ENCODE measurements around the gene RNF125.
"Not testable (repeated sequence)": the region's sequence is repeated elsewhere in the genome, so short reads cannot be mapped to it uniquely, and the experiment has no call there.

Gene RNF125

DNA sequence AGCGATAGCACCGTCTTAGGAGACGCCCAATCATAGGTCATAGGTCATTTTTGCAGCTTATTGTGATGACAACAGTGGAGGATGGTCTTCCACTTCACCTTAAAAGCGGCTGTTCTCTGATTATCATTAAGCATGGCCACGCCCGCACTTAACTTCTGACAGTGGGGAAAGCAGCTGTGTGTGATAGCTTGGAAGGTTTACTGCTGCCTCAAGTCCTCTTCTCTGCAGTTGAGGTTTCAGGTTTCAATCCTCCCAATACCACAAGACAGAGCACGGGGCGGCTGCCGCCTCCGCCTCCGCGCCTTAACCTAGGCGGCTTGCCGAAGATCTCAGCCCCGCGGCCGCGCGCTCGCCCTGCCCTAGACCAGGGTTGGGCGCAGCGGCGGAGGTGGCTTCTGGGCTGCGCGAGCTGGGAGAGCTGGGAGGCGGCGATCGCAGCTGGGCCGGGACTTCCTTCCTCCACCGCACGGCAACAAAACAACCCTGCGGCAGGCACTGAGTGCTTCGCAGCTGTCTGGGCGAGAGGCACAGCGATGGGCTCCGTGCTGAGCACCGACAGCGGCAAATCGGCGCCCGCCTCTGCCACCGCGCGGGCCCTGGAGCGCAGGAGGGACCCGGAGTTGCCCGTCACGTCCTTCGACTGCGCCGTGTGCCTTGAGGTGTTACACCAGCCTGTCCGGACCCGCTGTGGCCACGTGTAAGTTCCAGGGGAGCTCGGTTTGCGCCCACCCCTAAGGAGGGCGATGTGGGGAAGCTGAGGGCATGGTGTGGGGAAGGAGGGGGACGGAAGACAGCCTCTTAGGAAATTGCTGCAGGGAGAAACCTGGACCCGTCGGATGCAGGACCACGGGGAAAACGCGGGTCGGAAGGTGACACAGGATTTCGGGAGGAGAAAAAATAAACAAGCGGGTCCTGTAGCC lies at the start of gene RNF125:
Gene RNF125, plus strand, starts transcription at position 495 of the 920 bp plus-strand sequence. Its CDS starts 39 bp downstream, at position 534.
- peak; percentile 77 for DNase-seq (ENCODE audit: low spot score)

DNA sequence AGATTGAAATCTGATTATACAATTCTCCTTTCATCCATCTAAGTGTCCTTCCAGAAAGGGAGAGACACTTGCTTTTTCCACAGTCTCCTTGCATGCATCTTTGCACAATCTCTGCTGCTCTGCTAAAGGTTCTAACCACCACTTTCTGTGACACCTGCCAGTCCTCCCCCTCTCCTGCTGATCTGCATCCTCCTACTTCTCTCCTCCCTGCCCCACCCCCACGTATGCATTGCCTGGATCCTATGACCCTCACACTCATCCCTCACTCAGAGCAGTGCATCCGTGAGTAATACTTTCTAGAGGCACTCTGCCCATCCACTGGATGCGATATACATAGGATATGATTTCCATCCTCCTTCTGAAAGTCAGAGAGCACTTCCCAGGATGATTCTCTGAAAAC lies 48.0 kb upstream of the RNF125 start:
- no peak for DNase-seq (ENCODE audit: low spot score)

DNA sequence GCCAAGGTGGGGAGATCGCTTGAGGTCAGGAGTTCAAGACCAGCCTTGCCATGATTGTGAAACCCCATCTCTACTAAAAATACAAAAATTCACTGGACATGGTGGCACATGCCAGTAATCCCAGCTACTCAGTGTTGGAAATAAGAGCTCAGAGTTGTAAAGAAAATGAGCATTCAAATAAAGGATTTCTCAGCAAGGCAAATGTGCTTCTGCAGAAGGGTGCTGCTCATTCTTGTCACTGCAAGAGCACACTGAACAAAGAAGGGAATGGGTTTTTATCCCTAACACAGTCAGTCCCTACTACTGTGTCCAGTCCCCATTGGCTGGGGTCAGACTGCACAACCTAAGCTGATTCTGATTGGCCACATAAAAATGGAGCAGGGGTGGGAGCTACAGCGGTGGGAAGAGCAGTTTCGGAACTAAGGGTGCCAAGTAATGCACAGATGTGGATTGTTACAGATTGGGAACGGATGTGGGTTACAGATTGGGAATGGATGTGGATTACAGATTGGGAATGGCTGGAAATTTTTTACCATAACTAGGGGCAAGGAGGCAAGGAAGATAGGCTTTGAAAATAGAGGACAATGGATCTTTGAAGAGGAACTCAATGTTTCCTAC lies 44.6 kb upstream of the RNF125 start:
- no peak for DNase-seq (ENCODE audit: low spot score)

DNA sequence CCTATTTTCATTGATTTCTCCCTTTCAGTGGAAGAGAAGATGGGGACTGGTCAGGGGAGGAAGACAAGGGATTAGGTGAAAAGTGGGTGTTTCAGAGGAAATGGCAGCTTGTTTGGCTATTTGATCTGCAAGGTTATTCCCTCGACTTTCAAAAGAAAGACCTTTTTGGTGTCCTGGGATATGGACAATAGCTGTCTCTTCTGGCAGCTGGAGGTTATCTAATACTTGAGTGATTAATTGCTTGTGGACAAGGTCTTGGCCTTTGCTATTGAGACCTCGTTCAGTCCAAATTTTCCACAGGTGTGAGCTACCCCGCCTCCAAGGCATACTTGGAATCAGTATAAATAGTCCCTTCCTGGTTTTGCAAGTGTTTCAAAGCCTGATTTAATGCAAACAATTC lies 42.4 kb upstream of the RNF125 start:
- DNase-seq (ENCODE audit: low spot score), result no peak

DNA sequence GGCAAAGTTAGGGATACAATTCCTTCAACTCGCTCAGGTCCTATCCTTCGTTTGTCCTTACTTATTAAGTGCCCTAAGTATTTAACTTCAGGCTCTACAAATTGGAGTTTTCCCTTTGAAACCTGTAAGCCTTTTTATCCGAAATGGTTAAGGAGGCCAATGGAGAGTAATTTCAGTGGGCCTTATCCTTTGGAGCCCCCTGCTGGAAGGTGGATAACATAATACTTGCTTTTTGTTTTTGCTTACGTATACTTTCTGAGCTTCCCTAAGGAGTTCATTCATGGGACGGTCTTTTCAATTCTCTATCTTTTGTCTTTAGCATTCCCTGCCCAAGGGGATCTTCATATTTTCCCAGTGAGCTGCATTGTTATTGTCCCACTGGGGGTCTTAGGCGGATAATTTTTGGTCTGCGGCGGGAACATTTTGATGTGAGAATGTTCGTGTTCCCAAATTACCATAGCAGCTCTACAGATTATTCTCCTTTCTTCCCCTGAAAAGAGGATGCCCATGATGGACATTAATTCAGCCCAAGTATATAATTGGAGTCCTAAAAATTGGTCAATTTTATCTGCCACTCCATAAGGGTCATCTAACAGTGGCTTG lies 41.3 kb upstream of the RNF125 start:
- DNase-seq (ENCODE audit: low spot score), result peak; percentile 55

DNA sequence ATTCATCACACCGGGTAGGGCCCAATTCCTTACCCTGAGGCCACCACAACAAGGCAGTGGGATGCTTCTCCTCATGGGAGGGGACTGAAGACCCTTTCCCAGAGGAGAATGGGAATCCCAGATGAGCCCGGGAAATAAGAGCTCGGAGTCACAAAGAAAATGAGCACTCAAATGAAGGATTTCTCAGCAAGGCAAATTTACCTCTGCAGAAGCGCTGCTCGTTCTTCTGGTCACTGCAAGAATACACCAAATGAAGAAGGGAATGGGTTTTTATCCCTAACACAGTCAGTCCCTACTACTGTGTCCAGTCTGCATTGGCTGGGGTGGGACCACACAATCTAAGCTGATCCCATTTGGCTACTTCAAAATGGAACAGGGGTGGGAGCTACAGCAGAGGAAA lies 40.0 kb upstream of the RNF125 start:
- DNase-seq (ENCODE audit: low spot score), result no peak

DNA sequence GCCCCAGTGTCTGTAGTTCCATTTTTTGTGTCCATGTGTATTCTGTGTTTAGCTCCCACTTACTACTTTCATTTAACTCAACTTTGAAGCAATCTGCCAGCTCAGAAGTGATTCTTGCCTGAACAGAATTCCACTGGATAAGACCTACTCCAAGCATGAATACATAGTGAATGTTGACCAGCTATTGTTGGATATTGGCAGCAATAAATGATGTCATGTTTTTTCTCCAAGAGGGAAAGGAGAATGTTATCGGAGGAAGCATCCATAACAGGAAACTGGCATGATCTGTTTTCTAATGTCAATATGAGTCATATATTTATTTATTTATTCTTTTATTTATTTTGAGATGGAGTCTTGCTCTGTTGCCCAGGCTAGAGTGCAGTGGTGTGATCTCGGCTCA lies 38.9 kb upstream of the RNF125 start:
- DNase-seq (ENCODE audit: low spot score), result no peak

DNA sequence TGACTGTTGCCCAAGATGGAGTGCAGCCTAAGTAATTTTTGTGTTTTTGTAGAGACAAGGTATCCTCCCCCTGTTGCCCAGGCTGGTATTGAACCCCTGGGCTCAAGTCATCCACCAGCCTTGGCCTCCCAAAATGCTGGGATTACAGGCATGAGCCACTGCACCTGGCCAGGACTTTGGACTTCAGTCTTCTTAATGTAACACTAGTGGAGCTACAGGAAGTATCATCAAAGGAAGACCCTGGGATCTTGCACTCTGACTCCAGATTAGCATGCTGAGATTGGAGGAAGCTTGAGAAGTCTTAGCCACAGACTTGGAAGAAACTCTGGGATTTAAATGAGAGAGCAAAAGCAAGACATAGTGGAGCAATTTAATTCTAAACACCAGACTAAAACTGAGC lies 37.8 kb upstream of the RNF125 start:
- no peak for DNase-seq (ENCODE audit: low spot score)

DNA sequence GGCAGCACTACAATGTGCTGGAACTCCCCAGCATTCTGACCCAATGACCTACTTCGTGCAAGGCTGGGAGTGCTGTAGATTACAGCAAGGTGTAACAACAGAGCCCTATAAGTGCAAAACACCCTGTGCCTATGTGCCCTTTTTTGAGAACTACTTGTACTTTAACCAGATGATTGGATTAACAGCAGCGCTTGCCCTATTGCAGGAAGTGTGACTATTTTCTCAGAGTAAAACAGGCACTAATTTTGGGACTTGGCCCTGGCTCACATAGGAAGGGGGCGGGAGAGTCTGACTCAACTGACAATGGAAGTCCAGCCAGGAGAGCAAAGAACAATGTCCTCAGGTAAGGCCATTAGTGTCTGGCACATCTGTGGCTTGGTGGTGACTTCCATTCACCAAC lies 35.6 kb upstream of the RNF125 start:
- DNase-seq (ENCODE audit: low spot score), result no peak

DNA sequence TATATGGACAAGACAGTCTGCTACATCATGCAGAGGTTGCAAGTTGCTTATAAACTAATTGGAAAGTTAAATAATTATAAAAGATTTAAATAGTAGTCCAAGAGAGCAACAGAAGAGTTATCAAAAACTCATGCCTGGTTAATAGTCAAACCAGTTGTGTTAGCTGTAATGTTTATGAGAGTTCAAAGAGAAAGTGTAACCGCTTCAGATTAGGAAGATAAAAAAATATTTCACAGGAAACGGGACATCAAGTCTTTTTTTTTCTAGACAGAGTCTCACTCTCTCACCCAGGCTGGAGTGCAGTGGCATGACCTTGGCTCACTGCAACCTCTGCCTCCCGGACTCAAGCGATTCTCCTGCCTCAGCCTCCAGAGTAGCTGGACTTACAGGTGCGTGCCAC lies 34.6 kb upstream of the RNF125 start:
- DNase-seq (ENCODE audit: low spot score), result no peak

DNA sequence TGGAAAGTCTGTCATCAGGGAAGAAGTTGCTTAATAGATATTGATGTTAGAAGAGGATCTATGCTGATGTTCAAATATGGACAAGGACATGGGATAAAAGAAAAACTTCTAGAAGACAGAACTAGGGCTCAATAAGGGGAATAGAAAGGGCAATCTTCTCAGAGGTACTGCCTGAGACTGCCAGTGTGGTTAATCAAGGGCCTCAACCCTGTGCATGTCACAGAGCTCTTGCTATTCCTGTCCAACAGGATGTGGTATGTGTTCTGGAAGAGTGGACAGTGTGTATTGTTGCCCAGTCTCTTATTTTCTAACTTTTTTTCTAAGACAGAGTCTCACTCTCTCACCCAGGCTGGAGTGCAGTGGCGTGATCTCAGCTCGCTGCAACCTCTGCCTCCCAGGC lies 27.8 kb upstream of the RNF125 start:
- no peak for DNase-seq (ENCODE audit: low spot score)

DNA sequence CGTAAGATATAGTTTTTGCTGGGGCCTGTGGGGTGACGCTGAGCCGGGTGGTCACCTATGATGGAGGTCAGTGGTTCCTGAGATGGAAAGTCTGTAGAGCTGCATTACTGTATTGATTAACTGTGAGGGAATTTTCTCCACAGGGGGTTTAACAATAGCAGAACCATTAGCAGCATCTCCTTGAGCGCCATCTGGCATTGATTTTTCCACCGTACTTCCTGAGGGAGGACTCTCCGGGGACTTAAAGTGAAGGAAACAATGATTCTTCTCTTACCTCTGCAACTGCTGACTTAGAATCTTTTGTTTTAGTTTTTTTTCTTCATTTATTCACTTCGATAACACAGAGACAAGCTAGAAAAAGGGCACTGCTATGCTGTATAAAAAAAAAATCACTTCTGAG lies 22.6 kb upstream of the RNF125 start:
- DNase-seq (ENCODE audit: low spot score), result no peak

DNA sequence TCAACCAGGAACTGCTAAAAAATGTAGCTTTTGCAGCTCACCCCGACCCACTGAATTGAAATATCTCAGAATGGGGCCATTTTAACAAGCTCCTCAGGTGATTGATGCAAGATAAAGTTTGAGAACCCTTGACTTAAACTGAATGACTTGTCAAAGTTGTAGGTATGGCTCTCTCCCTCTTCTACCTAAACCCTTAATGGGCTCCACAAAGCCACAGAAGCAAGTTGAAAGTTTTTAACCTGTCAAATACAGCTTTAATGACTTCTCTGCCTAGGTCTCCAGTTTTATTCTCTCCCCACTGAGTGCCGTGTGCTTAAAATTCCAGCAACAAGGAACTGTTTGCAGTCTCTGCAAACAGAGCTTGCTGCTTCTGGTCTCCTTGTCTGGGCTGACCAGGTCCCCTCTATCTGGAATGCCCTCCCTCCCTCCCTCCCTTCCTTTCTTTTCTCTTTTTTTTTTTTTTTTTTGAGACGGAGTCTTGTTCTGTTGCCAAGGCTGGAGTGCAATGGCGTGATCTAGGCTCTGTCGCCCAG lies 19.7 kb upstream of the RNF125 start:
- no peak for DNase-seq (ENCODE audit: low spot score)

DNA sequence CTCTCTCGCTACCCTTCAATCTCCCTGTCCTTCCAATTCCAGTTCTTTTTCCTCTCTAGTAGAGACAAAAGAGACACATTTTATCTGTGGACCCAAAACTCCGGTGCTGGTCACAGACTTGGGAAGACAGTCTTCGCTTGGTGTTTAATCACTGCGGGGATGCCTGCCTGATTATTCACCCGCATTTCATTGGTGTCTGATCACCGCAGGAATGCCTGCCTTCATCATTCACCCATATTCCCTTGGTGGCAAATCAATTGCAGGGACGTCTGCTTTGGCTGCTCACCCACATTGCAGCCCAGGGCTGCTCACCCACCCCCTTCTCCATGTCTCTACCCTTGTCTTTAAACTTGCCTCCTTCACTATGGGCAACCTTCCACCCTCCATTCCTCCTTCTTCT lies 17.5 kb upstream of the RNF125 start:
- not testable (repeated sequence) for DNase-seq (ENCODE audit: low spot score)

DNA sequence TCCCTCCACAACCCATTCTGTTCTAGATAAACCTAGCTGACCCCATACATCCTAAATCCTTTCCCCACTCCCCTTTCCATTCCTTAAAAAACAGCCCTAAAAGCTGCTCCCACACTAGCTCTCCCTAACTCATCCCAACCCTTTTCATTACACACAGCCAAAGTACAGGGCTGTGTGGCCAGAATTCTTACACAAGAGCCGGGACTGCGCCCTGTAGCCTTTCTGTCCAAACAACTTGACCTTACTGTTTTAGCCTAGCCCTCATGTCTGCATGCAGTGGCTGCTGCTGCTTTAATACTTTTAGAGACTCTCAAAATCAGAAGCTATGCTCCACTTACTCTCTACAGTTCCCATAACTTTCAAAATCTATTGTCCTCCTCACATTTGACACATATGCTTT lies 14.8 kb upstream of the RNF125 start:
- DNase-seq (ENCODE audit: low spot score), result not testable (repeated sequence)

DNA sequence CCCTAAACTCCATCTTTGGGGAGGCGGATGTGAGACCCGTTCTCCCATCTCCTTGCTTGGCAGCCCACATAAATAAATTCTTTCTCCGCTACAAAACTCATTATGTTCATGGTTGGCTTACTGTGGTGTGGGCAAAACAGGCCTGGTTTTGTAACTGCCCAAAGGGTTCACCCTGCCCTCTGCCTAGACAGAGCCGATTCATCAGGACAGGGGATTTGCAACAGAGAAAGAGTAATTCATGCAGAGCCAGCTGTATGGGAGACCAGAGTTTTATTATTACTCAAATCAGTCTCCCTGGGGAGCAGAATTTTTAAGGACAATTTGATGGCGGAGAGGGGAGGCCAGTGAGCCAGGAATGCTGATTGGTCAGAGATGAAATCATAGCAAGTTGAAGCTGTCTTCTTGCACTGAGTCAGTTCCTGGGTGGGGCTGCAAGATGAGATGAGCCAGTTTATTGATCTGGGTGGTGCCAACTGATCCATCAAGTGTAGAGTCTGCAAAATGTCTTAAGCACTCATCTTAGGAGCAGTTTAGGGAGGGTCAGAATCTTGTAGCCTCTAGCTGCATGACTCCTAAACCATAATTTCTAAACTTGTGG lies 8.4 kb upstream of the RNF125 start:
- DNase-seq (ENCODE audit: low spot score), result no peak

DNA sequence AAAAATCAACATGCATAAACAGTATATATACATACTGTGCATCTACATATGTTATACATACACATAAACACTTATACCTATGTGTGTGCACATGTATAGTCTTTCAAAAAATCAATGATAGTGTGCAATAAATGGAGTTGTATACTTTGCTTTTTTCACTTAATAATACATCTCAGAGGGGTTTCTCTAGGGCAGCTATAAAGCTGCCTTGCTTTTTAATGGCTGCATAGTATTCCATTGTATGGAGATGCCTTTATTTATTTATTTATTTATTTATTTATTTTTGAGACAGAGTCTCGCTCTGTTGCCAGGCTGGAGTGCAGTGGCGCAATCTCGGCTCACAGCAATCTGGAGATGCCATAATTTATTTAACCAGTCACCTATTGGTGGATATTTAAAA lies 7.4 kb upstream of the RNF125 start:
- DNase-seq (ENCODE audit: low spot score), result no peak

DNA sequence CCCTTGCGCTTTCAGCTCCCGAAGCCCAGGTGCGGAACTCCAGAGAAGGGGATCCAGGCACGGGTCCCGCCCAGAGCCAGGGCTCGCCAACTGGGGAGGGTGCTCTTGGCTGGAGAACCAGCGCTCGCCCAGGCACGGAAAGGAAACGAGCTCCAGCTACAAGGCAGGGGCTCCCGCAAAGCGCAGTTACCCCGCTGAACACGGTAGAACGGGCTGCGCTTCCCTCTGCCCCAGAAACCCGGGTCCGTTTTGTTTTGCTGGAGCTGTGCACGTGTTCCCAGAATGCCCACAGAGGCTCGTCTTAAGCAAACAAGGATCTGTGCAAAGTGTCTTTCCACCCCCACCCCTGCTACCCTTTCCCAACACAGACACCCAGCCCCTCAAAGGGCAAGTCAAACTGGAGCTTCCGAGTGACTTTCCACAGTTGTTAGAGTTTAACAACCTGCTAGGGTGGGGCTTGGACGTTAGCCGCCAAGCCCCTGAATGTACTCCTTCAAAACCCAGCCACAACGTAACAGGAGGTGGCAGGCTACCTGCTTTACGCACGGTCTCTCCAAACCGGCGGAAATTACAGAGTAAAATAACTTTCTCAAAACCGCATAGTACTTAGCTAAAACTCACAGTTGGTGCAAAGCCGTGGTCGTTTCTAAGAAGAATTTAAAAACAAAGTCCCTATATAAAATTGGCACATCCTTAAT lies 775 bp downstream of the RNF125 start:
- peak; percentile 17 for DNase-seq (ENCODE audit: low spot score)

DNA sequence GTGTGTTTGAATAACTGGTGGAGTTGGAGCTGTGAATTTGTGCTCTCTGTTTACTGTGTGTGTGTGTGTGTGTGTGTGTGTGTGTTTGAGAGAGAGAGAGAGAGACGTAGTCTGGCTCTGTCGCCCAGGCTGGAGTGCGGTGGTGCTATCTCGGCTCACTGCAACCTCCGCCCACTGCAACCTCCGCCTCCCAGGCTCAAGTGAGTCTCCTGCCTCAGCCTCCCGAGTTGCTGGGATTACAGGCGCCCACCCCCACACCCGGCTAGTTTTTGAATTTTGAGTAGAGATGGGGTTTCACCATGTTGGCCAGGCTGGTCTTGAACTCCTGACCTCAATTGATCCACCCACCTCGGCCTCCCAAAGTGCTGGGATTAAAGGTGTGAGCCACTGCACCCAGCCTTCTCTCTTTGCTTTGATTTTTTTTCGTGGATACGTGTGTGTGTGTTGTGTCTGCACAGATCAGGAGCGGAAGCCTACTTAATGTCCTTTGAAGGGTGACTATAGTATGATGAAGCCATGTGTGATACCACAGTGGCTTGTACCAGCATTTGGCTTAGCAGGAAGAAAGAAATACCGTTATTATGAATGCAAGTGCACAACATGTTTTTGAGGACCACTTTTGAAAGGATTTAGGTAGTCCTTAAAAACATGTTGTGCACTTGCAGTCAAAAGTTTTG lies 1.5 kb downstream of the RNF125 start:
- not testable (repeated sequence) for DNase-seq (ENCODE audit: low spot score)

DNA sequence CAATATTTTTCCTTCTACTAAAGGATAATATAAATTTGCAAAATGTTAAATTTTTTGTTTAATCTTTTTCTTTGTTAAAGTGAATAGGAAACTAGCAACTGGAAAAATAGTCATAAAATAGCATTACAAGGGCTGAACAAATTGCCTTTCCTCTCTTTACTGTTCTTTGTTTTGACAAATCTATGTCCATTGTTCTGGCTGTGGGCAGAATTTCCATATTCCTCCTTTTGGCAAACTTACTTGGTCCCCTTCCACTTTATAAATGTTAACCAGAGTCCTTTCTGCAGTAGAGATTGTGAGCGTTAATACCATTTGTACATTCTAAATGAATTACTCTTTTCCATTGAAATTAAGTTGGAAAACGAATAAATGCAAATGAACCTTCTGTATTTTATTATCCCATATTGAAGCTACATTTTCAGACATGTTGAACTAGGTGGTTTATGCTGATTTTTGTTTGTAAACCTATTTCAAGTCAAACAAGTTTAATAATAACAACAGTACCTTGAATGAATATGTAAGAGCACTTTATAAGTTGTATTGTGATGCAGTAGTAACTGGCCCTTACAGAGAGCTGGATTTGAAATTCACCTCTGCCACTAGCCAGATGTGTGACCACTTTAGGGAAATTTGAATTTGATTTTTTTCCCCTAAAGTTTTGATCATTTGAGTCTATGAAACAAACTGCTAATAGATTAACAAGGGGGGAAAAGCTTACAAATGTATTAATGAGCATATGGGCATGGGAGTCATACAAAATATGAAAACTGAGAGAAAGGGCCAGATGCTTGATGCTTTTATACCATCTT lies 3.3 kb downstream of the RNF125 start:
- DNase-seq (ENCODE audit: low spot score), result no peak
